Inferior parietal cortex (tissue), 1 donor: ENCODE measurements around the gene LGALSL.

ENCODE experiments used
- DNase-seq: peaks from one replicate; pipeline ENCODE4 v3.0.0-alpha.2; 2016; ENCODE audit errors: extremely low spot score

Gene LGALSL

DNA sequence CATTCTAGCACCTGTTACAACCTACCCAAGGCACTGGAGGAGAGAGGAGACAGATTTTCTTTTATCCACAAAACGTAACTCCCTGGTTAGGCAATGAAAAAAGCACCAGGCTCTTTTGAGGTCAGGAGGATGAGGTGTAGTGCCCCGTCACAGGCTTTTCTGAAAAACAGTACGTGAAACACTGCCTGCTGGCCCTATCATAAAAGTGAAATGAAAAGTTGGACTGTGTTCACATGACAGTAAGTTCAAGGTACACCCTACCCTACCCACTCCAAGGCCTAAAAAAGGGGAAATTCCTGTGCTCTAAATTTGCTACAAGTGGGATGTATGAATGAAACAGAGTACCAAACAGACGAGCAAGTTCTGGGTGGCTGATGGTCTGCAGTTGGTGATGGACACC lies 17.6 kb downstream of the LGALSL start:
- DNase-seq, result no peak

DNA sequence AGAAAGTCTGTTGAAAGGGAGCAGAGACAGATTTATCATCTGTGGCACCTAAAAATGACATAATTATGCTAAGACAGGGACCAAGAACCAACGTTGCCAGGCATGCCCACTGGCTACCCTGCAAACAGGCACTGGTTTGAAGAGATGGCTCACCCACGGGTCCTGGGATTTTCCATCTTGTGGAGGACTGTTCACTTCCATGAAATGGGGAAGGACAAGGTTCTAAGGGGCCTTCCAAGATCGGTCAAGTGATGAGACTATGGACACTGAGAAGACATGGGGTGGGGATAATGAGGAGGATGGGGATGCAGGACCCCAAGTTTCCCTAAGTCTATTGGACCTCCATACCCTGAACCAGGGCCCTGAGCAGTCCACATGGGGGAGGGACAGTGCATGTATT lies 18.9 kb downstream of the LGALSL start:
- DNase-seq, result no peak

DNA sequence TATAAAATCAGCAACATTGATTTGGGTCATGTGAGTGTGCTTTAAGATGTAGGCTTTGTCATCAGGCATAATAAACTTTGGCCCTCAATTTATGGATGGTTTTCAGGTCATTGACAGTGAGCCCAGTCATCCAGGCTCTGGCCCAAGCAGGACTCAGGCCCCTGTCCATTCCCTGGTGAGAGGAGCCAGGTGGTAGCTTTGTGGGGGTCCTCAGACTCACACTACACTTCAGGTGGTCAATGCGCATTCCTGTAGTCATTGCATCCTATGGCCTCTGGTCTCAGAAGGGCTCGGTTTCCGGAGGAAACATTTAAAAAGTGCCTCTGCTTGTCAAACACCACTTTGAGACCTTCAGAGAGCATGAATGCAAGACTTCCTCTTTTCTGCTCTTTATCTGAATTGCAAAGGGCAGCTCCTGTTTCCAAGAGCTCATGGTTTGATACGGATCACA lies 20.2 kb downstream of the LGALSL start:
- no peak for DNase-seq

GRCh38 chr2:64474636-64475035 lies 20.7 kb downstream of the LGALSL start:
- DNase-seq, result no peak

DNA sequence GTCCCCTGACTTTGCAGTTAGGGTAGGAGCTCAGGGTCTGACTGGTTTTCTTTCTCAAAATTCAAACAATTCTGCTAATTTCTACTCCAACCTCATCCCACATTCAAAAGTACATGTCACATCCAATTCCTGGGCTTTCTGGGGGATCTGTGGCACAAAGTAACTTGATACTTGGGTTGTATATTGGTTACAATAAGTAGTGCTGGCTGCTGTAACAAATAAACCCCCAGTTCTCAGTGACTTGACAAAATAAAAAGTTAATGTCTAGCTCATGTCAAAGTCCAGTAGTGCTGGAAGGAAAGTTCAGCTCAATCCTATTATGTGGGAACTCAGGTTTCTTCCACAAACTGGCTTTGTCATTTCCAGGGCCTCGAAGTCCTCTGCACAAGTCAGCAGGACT lies 23.1 kb downstream of the LGALSL start:
- DNase-seq, result no peak

GRCh38 chr2:64477979-64478378 lies 24.0 kb downstream of the LGALSL start:
- no peak for DNase-seq

- no peak for DNase-seq
These were observed 24.7 kb downstream of the LGALSL start for GRCh38 chr2:64478502-64479230.

DNA sequence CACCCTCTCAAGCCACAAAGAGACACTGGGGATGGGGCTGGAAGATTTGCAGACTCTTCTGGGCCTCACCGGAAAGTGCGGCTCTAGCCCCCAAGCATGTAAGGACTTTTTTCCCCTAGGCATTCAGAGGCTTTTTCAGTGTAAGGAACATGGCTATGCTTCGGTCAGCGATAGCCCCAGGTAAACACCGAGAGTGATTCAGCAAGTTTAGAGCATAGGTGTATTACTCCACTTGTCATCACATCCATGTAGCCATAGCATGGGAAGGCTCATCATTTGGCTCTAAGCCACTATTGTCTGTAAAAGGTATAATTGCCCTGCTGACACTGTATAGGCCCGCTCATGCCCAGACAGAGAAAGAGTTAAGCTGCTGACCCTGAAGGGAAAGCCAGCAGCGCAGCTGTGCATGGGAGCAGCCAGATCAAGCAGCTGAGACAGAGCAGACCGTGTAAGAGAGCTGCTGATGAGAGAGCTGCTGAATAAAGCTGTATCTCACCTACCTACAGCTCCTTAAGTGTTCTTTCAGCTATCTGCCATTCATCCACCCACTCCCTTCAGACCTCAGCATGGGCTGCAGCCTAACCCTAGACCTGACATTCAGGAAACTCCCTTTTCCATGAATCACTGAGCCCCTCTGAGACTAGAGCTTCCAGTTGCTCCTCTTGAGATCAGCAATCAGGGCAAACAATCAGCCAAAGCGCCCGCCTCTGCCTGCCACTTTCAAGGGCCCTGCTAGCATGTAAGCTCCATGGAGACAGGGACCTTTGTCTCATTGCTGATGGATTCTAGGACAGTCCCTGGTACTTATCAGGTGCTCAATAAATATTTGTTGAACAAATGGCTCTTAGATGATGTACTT lies 25.5 kb downstream of the LGALSL start:
- DNase-seq, result no peak

- no peak for DNase-seq
These were observed 27.7 kb downstream of the LGALSL start for GRCh38 chr2:64481665-64482064.

GRCh38 chr2:64482243-64482642 lies 28.3 kb downstream of the LGALSL start:
- DNase-seq, result no peak

- DNase-seq, result no peak
These were observed 29.0 kb downstream of the LGALSL start for GRCh38 chr2:64482765-64483504.

- DNase-seq, result no peak
These were observed 31.4 kb downstream of the LGALSL start for GRCh38 chr2:64485331-64485730.

GRCh38 chr2:64485961-64486360 lies 32.0 kb downstream of the LGALSL start:
- DNase-seq, result no peak

DNA sequence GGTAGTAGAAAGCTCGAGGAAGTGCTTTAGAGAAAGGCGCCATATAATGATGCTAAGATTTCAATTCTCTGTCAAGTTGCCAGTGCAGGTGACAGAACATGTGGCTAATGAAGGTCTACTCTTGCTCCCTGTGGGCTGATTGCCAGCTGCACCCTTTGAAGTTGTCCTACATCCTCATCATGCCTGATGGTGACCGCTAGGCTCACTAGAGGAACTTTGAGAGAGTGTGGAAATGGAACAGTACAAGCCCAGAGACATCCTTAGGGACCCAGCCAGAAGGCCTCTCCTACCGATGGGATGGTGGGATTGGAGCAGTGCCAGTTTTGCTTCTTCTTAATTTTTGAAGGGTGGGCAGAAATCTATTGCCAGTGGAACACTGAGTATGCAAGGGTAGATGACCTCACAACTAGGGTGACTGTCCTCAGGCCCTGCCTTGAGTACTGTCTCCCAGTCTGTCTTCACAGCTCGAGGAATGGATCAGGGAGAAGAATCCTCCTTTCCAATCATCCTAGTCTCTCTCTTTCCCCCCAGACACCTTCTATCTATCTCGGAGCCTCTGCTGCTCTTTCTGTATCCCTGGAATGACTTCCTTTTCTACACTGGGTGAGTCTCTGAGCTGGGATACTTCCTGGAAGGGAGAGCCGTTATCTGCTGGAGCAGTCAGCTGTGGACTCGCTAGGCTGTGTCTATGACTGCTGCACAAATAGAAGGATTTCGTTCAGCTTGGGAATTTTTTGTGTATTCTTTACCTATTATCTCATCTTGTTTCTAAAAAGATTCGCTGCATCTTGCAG lies 33.5 kb downstream of the LGALSL start:
- no peak for DNase-seq

- DNase-seq, result peak; percentile 82
These were observed 34.4 kb downstream of the LGALSL start for GRCh38 chr2:64488050-64488974.

DNA sequence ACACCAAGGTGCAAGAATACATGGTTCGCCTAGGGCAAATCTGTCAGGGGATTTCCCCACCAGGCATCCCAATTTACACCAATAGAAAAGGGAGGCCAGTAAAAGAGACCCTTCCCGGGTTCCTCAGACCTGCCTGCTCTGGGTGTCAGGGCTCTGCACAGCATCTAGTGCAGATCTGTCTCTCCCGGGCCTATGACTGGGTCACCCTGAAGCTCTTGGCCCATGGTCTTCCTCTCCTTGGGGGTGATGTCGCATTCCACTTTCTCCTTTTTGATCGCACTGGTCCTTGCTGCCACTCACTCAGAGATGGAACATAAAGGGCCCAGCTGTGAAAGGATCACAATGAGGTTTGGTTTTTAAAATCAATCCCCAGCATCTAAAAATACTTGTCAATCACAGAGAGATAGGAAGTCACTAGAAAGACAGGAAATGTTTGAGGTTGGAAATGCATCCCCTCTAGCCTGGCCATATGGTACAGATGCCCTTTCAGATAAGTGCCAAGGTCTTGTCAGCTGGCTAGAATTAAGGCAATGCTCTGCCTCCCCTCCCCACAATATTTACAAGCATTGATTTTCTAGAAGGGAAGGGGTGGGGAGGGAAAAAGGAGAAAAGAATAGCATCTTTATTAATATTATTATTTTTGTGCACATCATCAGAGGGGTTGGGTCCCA lies 35.3 kb downstream of the LGALSL start:
- DNase-seq, result no peak

GRCh38 chr2:64491426-64491825 lies 37.5 kb downstream of the LGALSL start:
- no peak for DNase-seq

DNA sequence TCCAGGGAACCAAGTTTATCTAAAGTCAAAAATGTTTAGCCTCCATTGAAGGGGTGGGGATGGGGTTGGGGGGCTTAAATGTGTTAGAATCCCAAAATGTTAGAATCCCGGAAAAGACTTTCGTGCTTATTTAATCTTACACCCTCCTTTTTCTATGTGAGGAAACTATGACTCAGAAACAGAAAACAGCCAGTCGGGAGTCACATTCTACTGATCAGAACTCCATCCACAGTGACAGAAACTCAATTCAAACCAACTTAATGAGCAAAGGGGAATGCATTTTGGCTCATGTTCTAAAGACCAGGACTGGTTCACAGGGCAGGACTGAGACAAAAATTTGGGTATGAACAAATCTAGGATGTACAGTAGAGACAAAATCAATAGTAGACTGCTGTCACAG lies 38.3 kb downstream of the LGALSL start:
- DNase-seq, result no peak

DNA sequence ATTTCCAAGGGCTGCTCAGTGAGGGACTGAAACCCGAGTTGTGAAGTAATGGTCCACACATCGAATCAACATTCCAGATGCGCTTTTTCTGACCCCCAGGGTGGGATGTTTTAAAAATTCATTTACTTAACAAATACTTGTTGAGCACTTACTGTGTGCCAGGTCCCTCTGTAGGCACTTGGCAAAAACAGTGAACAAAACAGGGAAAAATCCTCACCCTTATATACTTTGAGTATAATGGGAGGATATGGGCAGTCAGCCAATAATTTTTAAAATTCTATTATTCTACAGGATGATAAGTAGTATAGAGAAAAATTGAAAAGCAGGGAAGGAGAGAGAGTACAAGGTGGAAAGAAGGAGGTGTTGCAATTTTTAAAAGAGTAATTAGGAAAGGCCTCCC lies 38.9 kb downstream of the LGALSL start:
- DNase-seq, result no peak

DNA sequence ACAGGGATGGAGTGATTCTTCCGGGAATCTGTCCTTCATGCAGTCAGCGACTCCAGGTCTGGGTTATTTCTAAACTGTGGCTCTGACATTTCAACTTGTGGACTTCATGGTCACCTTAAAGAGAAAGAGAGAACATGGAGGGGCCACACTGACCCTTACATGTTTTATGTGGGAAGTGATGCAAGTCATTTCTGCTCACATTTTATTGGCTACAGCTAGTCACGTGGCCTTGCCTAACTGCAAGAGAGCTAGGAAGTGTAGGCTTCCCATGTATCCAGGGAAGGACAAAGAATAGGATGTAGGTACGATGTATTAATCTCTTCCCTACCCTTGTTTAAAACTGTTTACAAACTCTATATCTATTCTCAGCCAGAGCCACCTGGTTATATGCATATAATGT lies 39.8 kb downstream of the LGALSL start:
- DNase-seq, result no peak
